ENCODE data around the gene C17orf75.

Gene C17orf75

DNA sequence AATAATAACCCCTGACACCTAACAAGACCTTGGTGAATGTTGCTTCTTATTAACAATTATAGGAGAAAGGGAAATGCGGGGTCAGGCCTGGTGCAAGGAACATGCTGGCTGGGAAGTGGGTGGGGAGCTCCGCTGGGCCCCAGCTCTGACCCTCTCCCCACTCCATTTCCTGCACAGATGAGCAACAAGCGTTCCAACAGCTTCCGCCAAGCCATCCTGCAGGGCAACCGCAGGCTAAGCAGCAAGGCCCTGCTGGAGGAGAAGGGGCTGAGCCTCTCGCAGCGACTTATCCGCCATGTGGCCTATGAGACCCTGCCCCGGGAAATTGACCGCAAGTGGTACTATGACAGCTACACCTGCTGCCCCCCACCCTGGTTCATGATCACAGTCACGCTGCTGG is 53.4 kb downstream of the C17orf75 start:
- no peak for DNase-seq (ENCODE audit: extremely low read depth, low read depth)
- no peak overlapping the region for H3K4me3 ChIP-seq (replicated peaks; ENCODE audit: low read depth, low read length)
- TF ChIP-seq, protein P1, sequence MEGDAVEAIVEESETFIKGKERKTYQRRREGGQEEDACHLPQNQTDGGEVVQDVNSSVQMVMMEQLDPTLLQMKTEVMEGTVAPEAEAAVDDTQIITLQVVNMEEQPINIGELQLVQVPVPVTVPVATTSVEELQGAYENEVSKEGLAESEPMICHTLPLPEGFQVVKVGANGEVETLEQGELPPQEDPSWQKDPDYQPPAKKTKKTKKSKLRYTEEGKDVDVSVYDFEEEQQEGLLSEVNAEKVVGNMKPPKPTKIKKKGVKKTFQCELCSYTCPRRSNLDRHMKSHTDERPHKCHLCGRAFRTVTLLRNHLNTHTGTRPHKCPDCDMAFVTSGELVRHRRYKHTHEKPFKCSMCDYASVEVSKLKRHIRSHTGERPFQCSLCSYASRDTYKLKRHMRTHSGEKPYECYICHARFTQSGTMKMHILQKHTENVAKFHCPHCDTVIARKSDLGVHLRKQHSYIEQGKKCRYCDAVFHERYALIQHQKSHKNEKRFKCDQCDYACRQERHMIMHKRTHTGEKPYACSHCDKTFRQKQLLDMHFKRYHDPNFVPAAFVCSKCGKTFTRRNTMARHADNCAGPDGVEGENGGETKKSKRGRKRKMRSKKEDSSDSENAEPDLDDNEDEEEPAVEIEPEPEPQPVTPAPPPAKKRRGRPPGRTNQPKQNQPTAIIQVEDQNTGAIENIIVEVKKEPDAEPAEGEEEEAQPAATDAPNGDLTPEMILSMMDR (IDR thresholded peaks at IDR 0.05; ENCODE audit: low read depth, low read length, missing control alignments) = no peak

DNA sequence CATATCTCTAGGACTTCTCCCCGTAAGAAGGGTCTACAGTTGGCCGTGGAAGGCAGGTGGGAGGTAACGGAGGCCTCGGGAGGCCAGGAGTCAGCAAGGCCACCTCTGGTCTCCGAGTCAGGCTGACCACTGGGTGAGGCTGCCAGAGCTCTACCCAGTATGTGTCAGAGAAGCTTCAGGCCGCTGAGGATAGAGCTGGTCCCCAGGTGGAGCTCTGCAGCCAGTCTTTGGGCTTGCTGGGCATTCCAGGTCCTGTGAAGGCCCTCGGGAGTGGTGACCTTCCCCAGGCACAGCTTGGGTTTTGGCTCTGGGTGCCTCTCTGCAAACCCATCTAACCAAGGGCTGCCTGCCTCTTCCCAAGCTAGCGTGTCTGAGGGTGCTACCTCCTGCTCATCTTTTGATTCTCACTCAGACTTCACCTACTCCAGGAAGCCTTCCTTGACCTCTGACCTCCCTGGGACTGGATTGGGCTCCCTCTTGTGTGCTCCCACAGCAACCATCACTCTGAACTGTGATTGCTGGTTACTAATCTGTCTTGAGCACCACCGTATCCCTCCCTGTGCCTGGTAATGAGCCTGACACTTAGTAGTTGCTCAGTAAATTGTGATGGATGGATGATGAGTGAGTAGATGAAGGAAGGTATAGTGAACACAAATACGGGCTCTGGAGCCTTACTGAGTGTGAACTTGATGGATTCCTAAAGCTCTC is 54.0 kb downstream of the C17orf75 start:
- DNase-seq (ENCODE audit: extremely low read depth, low read depth) = no peak
- TF ChIP-seq, protein P1 (IDR thresholded peaks at IDR 0.05; ENCODE audit: low read depth, low read length, missing control alignments) = no peak
- no peak overlapping the region for H3K4me3 ChIP-seq (replicated peaks; ENCODE audit: low read depth, low read length)

DNA sequence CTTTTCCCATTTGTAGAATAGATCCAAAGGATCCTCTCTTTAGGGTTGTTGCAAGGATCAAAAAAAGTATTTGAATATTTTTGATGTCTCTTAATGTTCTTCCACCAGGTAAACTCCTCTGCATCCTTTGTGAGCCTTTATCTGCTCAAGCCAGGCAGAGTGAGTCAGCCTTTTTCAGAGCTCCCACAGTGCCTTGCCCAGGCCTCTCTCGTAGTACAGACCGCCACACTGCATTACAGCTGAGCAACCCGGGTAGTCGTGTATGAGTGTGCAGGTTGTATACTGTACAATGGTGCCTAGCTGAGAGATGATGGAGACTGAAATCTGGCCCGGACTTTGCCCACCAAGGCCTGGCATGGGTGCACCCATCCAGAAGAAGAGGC is 55.5 kb downstream of the C17orf75 start:
- H3K4me3 ChIP-seq (replicated peaks; ENCODE audit: low read depth, low read length) = no peak overlapping the region
- TF ChIP-seq, protein P1 (IDR thresholded peaks at IDR 0.05; ENCODE audit: low read depth, low read length, missing control alignments) = no peak
- no peak for DNase-seq (ENCODE audit: extremely low read depth, low read depth)

DNA sequence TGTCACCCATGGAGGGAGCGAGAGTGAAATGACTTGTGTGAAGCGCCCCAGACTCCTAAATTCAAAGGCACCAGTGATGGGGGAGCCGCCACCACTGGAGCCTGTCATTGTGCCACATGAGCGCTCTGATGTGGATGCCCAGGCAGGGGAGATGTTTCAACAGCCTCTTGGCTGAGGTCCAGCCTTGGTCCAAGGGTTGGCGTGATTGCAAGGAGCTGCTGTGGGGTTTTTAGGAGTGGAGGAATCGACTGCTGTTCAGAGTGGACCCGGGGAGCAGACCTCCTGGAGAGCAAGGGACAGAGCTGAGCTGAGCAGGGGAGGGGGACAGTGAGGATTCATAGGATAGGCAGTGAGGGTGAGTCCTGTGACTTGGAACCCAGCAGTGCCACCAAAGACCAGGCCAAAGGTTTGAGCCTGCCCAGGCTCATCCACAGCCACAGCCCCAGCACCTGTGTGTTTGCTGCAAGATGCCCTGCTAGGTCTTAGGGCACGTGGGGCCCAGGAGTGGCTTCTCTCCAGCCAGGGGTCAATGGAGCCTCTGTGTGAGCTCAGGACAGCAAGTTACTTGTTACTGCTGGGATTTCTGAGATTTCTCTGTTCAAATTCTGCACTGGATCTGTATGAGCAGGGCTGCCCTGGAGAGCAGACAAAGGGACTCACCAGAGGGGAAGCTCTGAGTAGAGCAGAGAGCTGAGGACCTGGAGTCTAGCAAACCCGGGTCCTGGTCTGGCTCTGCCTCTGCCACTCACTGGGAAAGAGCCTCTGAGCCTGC is 56.0 kb downstream of the C17orf75 start:
- no peak for DNase-seq (ENCODE audit: extremely low read depth, low read depth)
- H3K4me3 ChIP-seq (replicated peaks; ENCODE audit: low read depth, low read length) = no peak overlapping the region
- TF ChIP-seq, protein P1 (IDR thresholded peaks at IDR 0.05; ENCODE audit: low read depth, low read length, missing control alignments) = no peak

DNA sequence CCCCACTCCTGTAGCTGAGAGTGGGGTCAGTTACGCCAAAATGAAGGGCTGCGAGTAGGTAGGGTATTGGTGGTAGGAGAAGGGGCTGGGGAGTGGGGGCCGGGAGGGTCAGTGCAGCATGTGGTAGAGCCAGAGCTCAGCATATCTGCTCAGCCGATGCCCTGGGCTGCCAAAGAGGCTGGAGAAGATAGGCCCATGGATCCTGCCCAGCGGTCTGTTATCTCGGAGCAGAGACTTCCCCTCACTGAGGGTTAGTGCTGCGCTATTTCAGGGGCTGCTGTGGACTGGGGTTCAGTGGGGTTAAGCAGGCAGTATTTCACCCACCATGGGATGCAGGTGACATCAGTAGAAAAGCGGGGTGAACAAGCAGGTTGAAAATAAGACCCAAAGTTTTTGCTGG is 56.7 kb downstream of the C17orf75 start:
- no peak overlapping the region for H3K4me3 ChIP-seq (replicated peaks; ENCODE audit: low read depth, low read length)
- TF ChIP-seq, protein P1 (IDR thresholded peaks at IDR 0.05; ENCODE audit: low read depth, low read length, missing control alignments) = no peak
- no peak for DNase-seq (ENCODE audit: extremely low read depth, low read depth)

DNA sequence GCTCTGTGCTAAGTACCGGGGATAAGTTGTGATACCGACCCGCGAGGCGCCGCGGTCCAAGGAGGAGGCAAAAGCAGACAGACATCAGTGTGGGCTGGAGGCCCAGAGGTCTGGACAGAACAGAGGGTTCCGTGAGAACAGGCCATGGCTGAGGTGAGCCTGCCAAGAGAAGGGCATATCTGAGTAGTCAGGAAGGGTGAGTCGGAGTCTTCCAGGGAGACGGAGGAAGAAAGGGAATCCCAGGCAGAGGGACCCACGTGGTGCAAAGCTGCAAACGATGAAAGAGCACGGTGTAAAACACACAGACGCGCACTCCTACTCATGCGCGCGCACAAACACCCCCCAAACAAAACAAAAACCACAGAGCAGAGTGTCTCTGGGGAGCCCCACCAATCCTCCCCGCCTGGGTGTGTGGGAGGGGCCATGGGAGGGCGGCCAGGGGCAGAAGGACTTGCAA is 58.2 kb downstream of the C17orf75 start:
- TF ChIP-seq, protein P1 (IDR thresholded peaks at IDR 0.05; ENCODE audit: low read depth, low read length, missing control alignments) = no peak
- no peak for DNase-seq (ENCODE audit: extremely low read depth, low read depth)
- H3K4me3 ChIP-seq (replicated peaks; ENCODE audit: low read depth, low read length) = no peak overlapping the region

All from HFF-Myc (cell line).